ENCODE data around the gene EXT2. TPM values are rescaled to one million over a fixed set of nuclear protein-coding genes. Genes with fewer than 3 reads are reported as not detected.

The EXT2 gene
- total RNA-seq: 10 to 100 TPM; 20.4 to 24.8 (median 23.1) TPM

- DNase-seq (peak; percentile 78 to 85), ATAC-seq (peak; percentile 95)
- intact Hi-C loops (cut with DNase I; ENCODE audit: low total_unique reads) (loop anchor here (1.0 to 10.0 kb wide), 3 partner anchors 15 to 519 kb away; no protein-coding TSS in a partner anchor), in situ Hi-C loops (cut with MboI; ENCODE audit: low sequenced_read_pairs in 4 of 4) (loop anchor here in 1 of 4 donors (10.0 kb wide), 1 partner anchor 449 kb away; no protein-coding TSS in a partner anchor)
- Histone ChIP-seq H3K4me3 (peak within 1 kb of the TSS; percentile 71 to 90 (median 86)), H3K36me3 (no peaks in the 10 kb centered on the region), H3K4me1 (peaks cover 17 to 22% of the 10 kb centered on the region in 2 donors), H3K9me3 (no peaks in the 10 kb centered on the region), H3K27me3 (no peaks in the 10 kb centered on the region), H3K27ac (peak within 1 kb of the TSS; percentile 76 to 91 (median 84))
- TF ChIP-seq CTCF (IDR thresholded peaks at IDR 0.05 in 4 of 5, conservative IDR thresholded peaks at IDR 0.05 in 1 of 5): peak; percentile 83 to 92 (median 89)
- peak; percentile 56 to 69 for TF ChIP-seq POLR2A (IDR thresholded peaks at IDR 0.05)
Measured at GRCh38 chr11:44095506-44096359, at the start of gene EXT2. TSS of gene EXT2 (plus strand) at chr11:44095678. CDS start at chr11:44107713, 12,035 bp downstream.

GRCh38 chr11:44046182-44046581, 49.3 kb upstream of the EXT2 start:
- Histone ChIP-seq H3K27me3 (no peaks in the 10 kb centered on the region), H3K27ac (no peak overlapping the region), H3K9me3 (no peaks in the 10 kb centered on the region), H3K4me1 (no peaks in the 10 kb centered on the region), H3K4me3 (no peak overlapping the region), H3K36me3 (no peaks in the 10 kb centered on the region)
- intact Hi-C loops (cut with DNase I; ENCODE audit: low total_unique reads): no loop called here
- DNase-seq (no peak), ATAC-seq (no peak)
- TF ChIP-seq POLR2A (IDR thresholded peaks at IDR 0.05): no peak
- TF ChIP-seq CTCF (IDR thresholded peaks at IDR 0.05 in 4 of 5, conservative IDR thresholded peaks at IDR 0.05 in 1 of 5): no peak
- in situ Hi-C loops (cut with MboI; ENCODE audit: low sequenced_read_pairs in 4 of 4): loop anchor here in 1 of 4 donors (10.0 kb wide), 1 partner anchor 151 kb away; no protein-coding TSS in a partner anchor

- Histone ChIP-seq H3K27me3 (no peaks in the 10 kb centered on the region), H3K9me3 (no peaks in the 10 kb centered on the region), H3K36me3 (no peaks in the 10 kb centered on the region), H3K4me3 (no peak overlapping the region), H3K27ac (no peak overlapping the region), H3K4me1 (no peaks in the 10 kb centered on the region)
- TF ChIP-seq CTCF (IDR thresholded peaks at IDR 0.05 in 4 of 5, conservative IDR thresholded peaks at IDR 0.05 in 1 of 5): no peak
- TF ChIP-seq POLR2A (IDR thresholded peaks at IDR 0.05): no peak
- ATAC-seq (no peak), DNase-seq (no peak)
- intact Hi-C loops (cut with DNase I; ENCODE audit: low total_unique reads): no loop called here
- in situ Hi-C loops (cut with MboI; ENCODE audit: low sequenced_read_pairs in 4 of 4): loop anchor here in 1 of 4 donors (10.0 kb wide), 1 partner anchor 152 kb away; no protein-coding TSS in a partner anchor
Measured at GRCh38 chr11:44047298-44047697, 48.2 kb upstream of the EXT2 start.

GRCh38 chr11:44047931-44048431, 47.5 kb upstream of the EXT2 start, which contains the start of gene ACCSL:
TSS of gene ACCSL (plus strand) at chr11:44047981. CDS start at chr11:44048037, 56 bp downstream.
- Histone ChIP-seq H3K27me3 (no peaks in the 10 kb centered on the region), H3K4me3 (no peak within 1 kb of the TSS), H3K36me3 (no peaks in the 10 kb centered on the region), H3K9me3 (no peaks in the 10 kb centered on the region), H3K27ac (no peak within 1 kb of the TSS), H3K4me1 (no peaks in the 10 kb centered on the region)
- intact Hi-C loops (cut with DNase I; ENCODE audit: low total_unique reads) (no loop called here), in situ Hi-C loops (cut with MboI; ENCODE audit: low sequenced_read_pairs in 4 of 4) (loop anchor here in 1 of 4 donors (10.0 kb wide), 1 partner anchor 153 kb away; no protein-coding TSS in a partner anchor)
- DNase-seq: no peak
- no peak for ATAC-seq
- no peak for TF ChIP-seq CTCF (IDR thresholded peaks at IDR 0.05 in 4 of 5, conservative IDR thresholded peaks at IDR 0.05 in 1 of 5)
- no peak for TF ChIP-seq POLR2A (IDR thresholded peaks at IDR 0.05)
